ENCODE measurements around the gene MPIG6B.
"Not testable (repeated sequence)": the region's sequence is repeated elsewhere in the genome, so short reads cannot be mapped to it uniquely, and the experiment has no call there.

The MPIG6B gene

GRCh38 chr6:31700740-31701401 lies 22.3 kb upstream of the MPIG6B start:
- DNase-seq (ENCODE audit: low read depth): no peak

- DNase-seq (ENCODE audit: low read depth): no peak
Observed at GRCh38 chr6:31701666-31702404, 21.3 kb upstream of the MPIG6B start.

- DNase-seq (ENCODE audit: low read depth): no peak
Observed at GRCh38 chr6:31702405-31702818, 20.8 kb upstream of the MPIG6B start.

- peak; percentile 96 for DNase-seq (ENCODE audit: low read depth)
Observed at GRCh38 chr6:31702819-31703716, 20.1 kb upstream of the MPIG6B start, which contains the start of gene ABHD16A. Gene ABHD16A (minus strand): TSS chr6:31703324. CDS start chr6:31703281, 43 bp downstream.

GRCh38 chr6:31705931-31706330 lies 17.2 kb upstream of the MPIG6B start:
- no peak for DNase-seq (ENCODE audit: low read depth)

- no peak for DNase-seq (ENCODE audit: low read depth)
Observed at GRCh38 chr6:31706599-31706998, 16.6 kb upstream of the MPIG6B start, which contains the start of gene LY6G6F. Gene LY6G6F (plus strand): TSS chr6:31706866. CDS start chr6:31706907, 41 bp downstream.

GRCh38 chr6:31707701-31708100 lies 15.5 kb upstream of the MPIG6B start:
- no peak for DNase-seq (ENCODE audit: low read depth)

GRCh38 chr6:31708224-31708623 lies 14.9 kb upstream of the MPIG6B start:
- no peak for DNase-seq (ENCODE audit: low read depth)

GRCh38 chr6:31709157-31709556 lies 14.0 kb upstream of the MPIG6B start:
- not testable (repeated sequence) for DNase-seq (ENCODE audit: low read depth)

- DNase-seq (ENCODE audit: low read depth): no peak
Observed at GRCh38 chr6:31710523-31711219, 12.5 kb upstream of the MPIG6B start.

- DNase-seq (ENCODE audit: low read depth): no peak
Observed at GRCh38 chr6:31711233-31711632, 11.9 kb upstream of the MPIG6B start.

GRCh38 chr6:31712296-31712695 lies 10.9 kb upstream of the MPIG6B start:
- no peak for DNase-seq (ENCODE audit: low read depth)

- no peak for DNase-seq (ENCODE audit: low read depth)
Observed at GRCh38 chr6:31713465-31713864, 9.7 kb upstream of the MPIG6B start.

GRCh38 chr6:31713991-31714684 lies 9.0 kb upstream of the MPIG6B start:
- DNase-seq (ENCODE audit: low read depth): no peak

- no peak for DNase-seq (ENCODE audit: low read depth)
Observed at GRCh38 chr6:31715022-31715958, 7.9 kb upstream of the MPIG6B start, which contains the start of gene LY6G6D. Gene LY6G6D (plus strand): TSS chr6:31715348. CDS start chr6:31715356, 8 bp downstream.

GRCh38 chr6:31717499-31718222 lies 5.5 kb upstream of the MPIG6B start:
- DNase-seq (ENCODE audit: low read depth): no peak

GRCh38 chr6:31718265-31718664 lies 4.9 kb upstream of the MPIG6B start:
- DNase-seq (ENCODE audit: low read depth): no peak

GRCh38 chr6:31719001-31719400 lies 4.2 kb upstream of the MPIG6B start:
- no peak for DNase-seq (ENCODE audit: low read depth)

GRCh38 chr6:31720196-31720770 lies 2.9 kb upstream of the MPIG6B start:
- no peak for DNase-seq (ENCODE audit: low read depth)
